ENCODE data around the gene ITGA2.

Gene ITGA2

DNA sequence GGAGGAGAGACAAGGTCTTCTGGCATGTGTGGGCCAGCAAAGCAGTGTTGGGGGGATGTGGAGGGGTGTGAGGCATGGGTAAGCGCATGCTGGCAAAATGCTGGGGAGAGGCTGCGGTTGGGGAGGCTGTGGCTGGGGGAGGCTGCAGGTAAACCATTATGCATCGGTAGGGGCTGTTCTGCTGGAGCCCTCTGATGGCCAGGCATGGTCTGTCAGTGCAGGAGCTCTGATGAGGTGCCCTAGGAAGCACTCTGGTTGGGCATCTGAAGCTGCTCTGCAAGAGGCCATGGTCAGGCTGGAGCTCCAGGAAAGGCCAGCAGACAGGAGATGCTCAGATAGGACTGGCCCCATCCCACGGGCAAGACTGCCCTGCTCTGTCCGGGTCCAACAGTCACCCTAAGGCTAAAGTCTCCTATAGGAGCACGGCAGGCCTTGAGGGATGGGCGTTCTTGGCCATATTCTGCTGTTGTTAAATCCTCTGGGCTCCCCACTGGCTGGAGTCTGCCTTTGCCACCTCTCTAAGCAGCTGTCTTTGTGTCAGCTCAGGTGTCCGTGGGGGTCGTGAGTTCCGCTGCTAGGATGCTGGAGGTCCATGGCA lies 28.7 kb downstream of the ITGA2 start:
- no peak for DNase-seq (ENCODE audit: low spot score in 2 of 2)
- Mint-ChIP-seq H3K4me3 (no peak overlapping the region), H3K27me3 (peaks cover 3% of the 10 kb centered on the region), H3K9me3 (peaks cover 5% of the 10 kb centered on the region), H3K36me3 (no peaks in the 10 kb centered on the region), H3K27ac (no peak overlapping the region), H3K4me1 (no peaks in the 10 kb centered on the region)
- no peak for ATAC-seq (ENCODE audit: low read depth)

DNA sequence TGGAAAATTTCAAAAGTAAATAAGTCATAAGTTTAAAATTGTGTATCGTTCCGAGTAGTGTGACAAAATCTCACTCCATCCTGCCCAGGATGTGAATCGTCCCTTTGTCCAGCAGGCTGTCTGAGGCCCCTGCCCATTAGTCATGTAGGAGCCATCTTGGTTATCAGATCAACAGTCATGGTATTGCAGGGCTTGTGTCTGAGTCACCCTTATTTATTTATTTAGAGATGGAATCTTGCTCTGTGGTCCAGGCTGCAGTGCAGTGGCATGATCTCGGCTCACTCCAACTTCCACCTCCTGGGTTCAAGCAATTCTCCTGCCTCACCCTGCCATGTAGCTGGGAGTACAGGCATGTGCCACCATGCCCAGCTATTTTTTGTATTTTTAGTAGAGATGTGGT lies 30.2 kb downstream of the ITGA2 start:
- DNase-seq (ENCODE audit: low spot score in 2 of 2) (no peak), ATAC-seq (ENCODE audit: low read depth) (no peak)
- H3K27ac Mint-ChIP-seq = no peak overlapping the region
- no peaks in the 10 kb centered on the region for H3K4me1 Mint-ChIP-seq
- H3K4me3 Mint-ChIP-seq = no peak overlapping the region
- peaks cover under 1% of the 10 kb centered on the region for H3K9me3 Mint-ChIP-seq
- no peaks in the 10 kb centered on the region for H3K36me3 Mint-ChIP-seq
- H3K27me3 Mint-ChIP-seq = peaks cover 2% of the 10 kb centered on the region

DNA sequence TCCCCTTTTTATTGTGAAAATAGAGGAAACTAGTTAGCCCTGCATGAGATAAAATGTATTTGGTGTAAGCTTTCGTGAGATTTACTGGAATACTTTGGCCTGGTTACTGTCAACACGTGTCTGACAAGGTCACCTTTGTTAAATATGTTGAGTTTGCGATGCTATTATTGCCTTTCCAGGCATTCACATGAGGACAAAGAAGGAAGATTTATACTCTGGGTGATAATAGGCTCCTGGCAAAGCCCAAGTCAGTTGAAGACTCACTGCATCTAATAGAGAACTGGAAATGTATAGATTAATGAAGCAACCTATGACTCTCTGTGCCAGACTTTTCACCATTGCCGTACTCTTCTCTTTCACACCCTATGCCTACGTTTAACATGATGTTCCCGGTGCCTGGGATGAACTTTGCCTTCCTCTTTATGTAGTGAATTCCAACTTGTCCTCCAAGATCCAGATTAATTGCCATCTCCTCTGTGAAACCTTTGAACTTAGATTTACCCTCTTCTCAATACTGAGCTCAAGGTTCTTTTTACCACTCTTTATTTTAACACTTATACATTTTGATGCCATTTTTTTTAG lies 33.9 kb downstream of the ITGA2 start:
- H3K4me1 Mint-ChIP-seq = no peaks in the 10 kb centered on the region
- no peaks in the 10 kb centered on the region for H3K9me3 Mint-ChIP-seq
- peaks cover 2% of the 10 kb centered on the region for H3K27me3 Mint-ChIP-seq
- no peaks in the 10 kb centered on the region for H3K36me3 Mint-ChIP-seq
- H3K4me3 Mint-ChIP-seq = no peak overlapping the region
- ATAC-seq (ENCODE audit: low read depth) = no peak
- no peak overlapping the region for H3K27ac Mint-ChIP-seq
- no peak for DNase-seq (ENCODE audit: low spot score in 2 of 2)

DNA sequence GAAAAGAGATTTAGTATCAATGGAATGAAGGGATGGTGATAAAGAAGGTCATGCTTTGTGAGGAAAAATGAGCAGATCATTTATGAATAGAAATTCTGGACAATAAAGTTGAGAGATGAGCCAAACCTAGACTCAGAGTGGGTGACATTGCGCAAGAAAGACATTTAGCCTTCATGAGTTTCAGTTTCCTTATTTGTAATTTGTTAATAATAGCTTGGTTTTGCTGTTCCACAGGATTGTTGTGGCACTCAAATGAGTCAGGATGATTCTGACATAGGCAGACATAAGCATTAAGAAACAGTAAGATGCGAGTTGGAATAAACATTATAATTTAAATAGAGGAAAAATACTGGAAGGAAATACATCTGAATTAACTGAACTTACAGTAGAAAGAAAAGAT lies 34.8 kb downstream of the ITGA2 start:
- DNase-seq (ENCODE audit: low spot score in 2 of 2) = no peak
- no peaks in the 10 kb centered on the region for H3K36me3 Mint-ChIP-seq
- H3K9me3 Mint-ChIP-seq = no peaks in the 10 kb centered on the region
- no peak for ATAC-seq (ENCODE audit: low read depth)
- no peaks in the 10 kb centered on the region for H3K4me1 Mint-ChIP-seq
- no peak overlapping the region for H3K4me3 Mint-ChIP-seq
- no peak overlapping the region for H3K27ac Mint-ChIP-seq
- H3K27me3 Mint-ChIP-seq = peaks cover 2% of the 10 kb centered on the region

DNA sequence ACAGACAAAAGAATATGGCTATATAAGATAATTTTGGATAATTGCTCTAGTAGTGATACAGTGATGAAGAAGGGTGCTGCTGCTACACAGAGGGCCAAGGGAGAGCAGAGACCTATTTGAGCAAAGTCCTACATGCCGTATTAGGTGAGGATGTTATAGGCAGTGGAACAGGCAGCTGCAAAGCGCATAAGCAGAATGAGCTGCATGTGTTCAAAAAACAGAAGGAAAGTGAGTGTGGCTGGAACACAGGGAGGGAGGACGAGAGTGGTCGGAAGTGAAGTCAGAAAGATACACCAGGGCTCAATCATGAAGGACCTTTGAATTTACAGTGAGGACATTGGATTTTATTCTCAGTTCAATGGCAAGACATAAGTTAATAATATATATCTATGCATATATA lies 35.4 kb downstream of the ITGA2 start:
- H3K4me3 Mint-ChIP-seq = no peak overlapping the region
- no peaks in the 10 kb centered on the region for H3K36me3 Mint-ChIP-seq
- H3K27ac Mint-ChIP-seq = no peak overlapping the region
- ATAC-seq (ENCODE audit: low read depth) (no peak), DNase-seq (ENCODE audit: low spot score in 2 of 2) (no peak)
- no peaks in the 10 kb centered on the region for H3K9me3 Mint-ChIP-seq
- H3K4me1 Mint-ChIP-seq = no peaks in the 10 kb centered on the region
- H3K27me3 Mint-ChIP-seq = peaks cover 5% of the 10 kb centered on the region

DNA sequence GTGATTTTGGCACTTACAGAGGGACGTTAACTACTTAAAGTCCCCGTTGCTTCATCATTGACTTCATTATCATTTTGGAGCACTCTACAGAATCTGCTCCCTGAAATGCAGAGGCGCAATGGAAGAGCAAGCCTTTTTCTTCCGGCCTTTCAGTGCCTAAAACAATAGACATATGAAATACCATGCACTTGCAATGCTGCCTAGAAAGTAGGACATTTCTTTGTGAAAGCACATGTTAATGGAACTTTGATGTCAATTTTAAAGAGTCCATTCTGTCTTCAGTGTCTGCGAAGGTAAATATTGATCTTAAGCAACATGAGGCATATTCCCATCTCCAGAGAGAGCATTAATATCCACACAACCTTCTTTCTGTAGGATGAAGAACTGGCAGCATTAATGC lies 36.3 kb downstream of the ITGA2 start:
- Mint-ChIP-seq H3K36me3 (no peaks in the 10 kb centered on the region), H3K4me3 (no peak overlapping the region), H3K4me1 (no peaks in the 10 kb centered on the region), H3K27ac (no peak overlapping the region), H3K27me3 (peaks cover 5% of the 10 kb centered on the region), H3K9me3 (no peaks in the 10 kb centered on the region)
- ATAC-seq (ENCODE audit: low read depth) (no peak), DNase-seq (ENCODE audit: low spot score in 2 of 2) (no peak)

DNA sequence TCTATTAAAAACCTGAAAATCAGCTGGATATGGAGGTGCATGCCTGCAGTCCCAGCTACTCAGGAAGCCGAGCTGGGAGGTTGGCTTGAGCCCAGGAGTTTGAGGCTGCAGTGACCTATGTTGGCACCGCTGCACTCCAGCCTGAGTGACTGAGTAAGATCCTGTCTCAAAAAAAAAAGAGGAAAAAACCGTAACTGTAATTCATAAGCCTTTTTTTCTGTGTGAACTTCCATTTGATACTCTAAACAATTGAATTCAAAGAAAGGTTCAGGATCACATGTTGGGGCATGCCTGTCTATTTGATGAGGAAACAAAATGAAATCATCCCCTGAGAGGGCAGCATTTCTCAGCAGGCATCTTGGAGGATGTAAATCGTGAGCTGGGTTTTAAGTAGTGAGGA lies 38.8 kb downstream of the ITGA2 start:
- H3K9me3 Mint-ChIP-seq = no peaks in the 10 kb centered on the region
- no peak for DNase-seq (ENCODE audit: low spot score in 2 of 2)
- no peak overlapping the region for H3K4me3 Mint-ChIP-seq
- H3K4me1 Mint-ChIP-seq = no peaks in the 10 kb centered on the region
- H3K27me3 Mint-ChIP-seq = peaks cover 5% of the 10 kb centered on the region
- H3K36me3 Mint-ChIP-seq = no peaks in the 10 kb centered on the region
- no peak overlapping the region for H3K27ac Mint-ChIP-seq
- ATAC-seq (ENCODE audit: low read depth) = no peak

DNA sequence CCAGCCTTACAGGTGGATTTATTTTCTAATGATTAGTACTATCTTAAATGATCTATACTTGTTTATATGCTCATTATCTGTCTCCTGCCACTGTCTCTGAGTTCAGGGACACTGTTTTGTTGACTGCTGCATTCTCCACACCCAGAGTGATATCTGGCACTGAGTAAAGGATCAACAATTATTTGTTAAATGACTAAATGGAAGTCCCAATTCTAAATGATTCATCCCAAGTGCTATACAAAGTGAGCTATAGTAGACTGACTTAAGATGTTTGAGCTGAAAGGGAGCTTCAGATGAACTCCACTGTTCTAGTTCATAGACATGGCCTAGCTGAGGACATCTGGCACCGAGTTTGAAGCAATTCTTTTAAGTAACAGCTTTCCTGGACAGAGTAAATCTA lies 40.5 kb downstream of the ITGA2 start:
- Mint-ChIP-seq H3K4me1 (no peaks in the 10 kb centered on the region), H3K9me3 (no peaks in the 10 kb centered on the region), H3K27me3 (peaks cover 6% of the 10 kb centered on the region), H3K27ac (no peak overlapping the region), H3K36me3 (no peaks in the 10 kb centered on the region), H3K4me3 (no peak overlapping the region)
- no peak for DNase-seq (ENCODE audit: low spot score in 2 of 2)
- ATAC-seq (ENCODE audit: low read depth) = no peak

DNA sequence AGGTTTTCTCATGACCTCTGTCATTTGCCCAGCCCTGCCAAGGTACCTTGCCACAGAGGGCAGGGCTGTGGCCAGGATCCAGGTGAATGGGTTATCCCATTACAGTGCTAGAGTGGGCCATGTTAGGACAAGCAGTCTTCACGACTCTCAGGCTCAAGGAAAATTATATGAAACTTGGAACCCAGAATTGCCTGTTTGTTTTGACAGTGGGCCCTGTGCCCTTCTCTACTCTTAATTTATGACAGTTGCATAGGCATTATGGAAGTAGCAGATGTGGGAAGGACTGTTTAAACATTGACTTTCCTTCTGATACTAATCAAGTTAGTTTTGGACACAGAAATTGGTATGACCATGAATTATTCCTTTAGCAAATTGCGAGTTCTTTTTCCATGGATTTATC lies 41.7 kb downstream of the ITGA2 start:
- Mint-ChIP-seq H3K36me3 (no peaks in the 10 kb centered on the region), H3K4me1 (no peaks in the 10 kb centered on the region), H3K4me3 (no peak overlapping the region), H3K27ac (no peak overlapping the region), H3K27me3 (peaks cover 6% of the 10 kb centered on the region), H3K9me3 (no peaks in the 10 kb centered on the region)
- DNase-seq (ENCODE audit: low spot score in 2 of 2) = no peak
- ATAC-seq (ENCODE audit: low read depth) = no peak

DNA sequence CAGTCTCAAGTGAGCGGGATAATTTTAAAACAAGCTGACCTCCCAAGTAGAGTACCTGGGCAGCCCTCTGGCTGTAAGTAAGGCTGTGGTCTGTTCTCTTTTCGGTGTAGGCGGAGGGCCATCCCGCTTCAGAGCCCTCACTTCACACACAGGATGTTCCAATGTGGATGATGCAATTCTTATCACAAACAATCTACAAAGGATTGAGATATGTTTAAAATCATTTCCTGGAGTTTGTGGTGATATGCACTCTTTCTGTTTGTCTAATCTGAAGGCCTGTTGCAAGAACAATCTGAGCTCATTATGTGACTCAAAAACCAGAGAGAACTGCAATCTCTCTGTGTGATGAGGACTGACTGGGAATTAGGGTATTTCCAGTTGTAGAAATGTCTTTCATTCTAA lies 42.5 kb downstream of the ITGA2 start:
- Mint-ChIP-seq H3K4me3 (no peak overlapping the region), H3K36me3 (no peaks in the 10 kb centered on the region), H3K4me1 (no peaks in the 10 kb centered on the region), H3K27ac (no peak overlapping the region), H3K27me3 (peaks cover 6% of the 10 kb centered on the region), H3K9me3 (no peaks in the 10 kb centered on the region)
- no peak for ATAC-seq (ENCODE audit: low read depth)
- no peak for DNase-seq (ENCODE audit: low spot score in 2 of 2)

DNA sequence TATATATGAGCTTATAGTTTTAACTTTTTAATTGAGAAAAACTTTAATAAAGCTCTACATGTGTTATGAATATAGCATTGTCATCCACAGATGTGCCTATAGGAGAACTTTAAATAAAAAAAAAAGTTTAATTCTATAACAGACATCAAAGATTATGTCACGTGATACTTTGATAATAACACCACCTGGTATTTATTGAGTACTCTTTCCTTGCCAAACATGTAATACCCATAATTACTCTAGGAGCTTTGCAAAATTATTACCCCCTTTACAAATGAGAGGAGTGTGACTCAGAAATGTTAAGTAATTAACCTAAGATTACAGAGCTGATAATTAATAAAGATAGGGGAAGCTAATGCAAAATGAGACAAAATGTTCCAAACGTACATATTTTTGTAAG lies 43.0 kb downstream of the ITGA2 start:
- no peaks in the 10 kb centered on the region for H3K4me1 Mint-ChIP-seq
- H3K4me3 Mint-ChIP-seq = no peak overlapping the region
- no peak overlapping the region for H3K27ac Mint-ChIP-seq

DNA sequence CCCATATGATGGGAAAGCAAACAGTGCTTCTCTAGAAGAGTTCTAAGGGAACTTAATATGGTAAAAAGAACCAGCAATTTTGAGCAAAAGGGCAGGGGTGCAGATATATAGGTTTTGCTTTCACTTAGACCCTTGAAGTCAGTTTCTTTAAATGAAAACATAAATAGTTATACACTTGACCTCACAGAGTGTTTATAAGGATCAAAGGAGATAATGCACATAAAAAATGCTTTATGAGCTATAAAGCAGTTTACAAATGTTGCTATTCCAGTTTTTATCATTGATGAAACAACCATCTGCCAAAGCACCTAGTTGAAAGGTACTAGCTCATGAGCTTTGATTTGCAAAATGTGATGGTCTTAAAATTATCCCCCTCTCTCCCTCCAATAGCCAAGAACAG lies 45.7 kb downstream of the ITGA2 start:
- no peaks in the 10 kb centered on the region for H3K4me1 Mint-ChIP-seq
- no peak for DNase-seq (ENCODE audit: low spot score in 2 of 2)
- no peak for ATAC-seq (ENCODE audit: low read depth)
- no peaks in the 10 kb centered on the region for H3K9me3 Mint-ChIP-seq
- no peaks in the 10 kb centered on the region for H3K36me3 Mint-ChIP-seq
- H3K27ac Mint-ChIP-seq = no peak overlapping the region
- H3K27me3 Mint-ChIP-seq = peaks cover 1% of the 10 kb centered on the region
- no peak overlapping the region for H3K4me3 Mint-ChIP-seq

More for the DNA sequence above, 43.0 kb downstream of the ITGA2 start:
- no peaks in the 10 kb centered on the region for H3K9me3 Mint-ChIP-seq
- no peaks in the 10 kb centered on the region for H3K36me3 Mint-ChIP-seq
- H3K27me3 Mint-ChIP-seq = peaks cover 6% of the 10 kb centered on the region
- DNase-seq (ENCODE audit: low spot score in 2 of 2) = no peak
- no peak for ATAC-seq (ENCODE audit: low read depth)

DNA sequence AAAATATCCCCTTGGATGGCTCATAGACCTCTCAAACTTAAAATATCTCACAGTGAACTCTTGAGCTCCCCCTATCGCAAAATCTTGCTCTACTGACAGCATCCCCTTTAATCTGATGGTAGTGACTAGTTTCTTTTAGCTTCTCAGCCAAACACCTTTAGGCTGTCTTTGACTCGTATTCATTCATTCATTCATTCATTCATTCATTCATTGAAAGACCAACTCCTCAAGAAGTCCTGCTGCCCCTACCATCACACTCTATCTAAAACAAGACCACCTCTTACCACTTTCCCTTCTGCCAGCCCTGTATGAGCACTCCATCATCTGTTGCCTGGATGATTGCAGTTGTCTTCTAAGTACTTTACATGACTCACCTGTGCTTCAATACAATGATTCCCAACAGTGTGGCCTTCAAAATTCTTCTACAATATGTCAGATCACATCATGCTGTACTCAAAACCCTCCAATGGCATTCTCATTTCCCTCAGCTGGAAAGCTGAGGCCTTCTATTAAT lies 46.8 kb downstream of the ITGA2 start:
- ATAC-seq (ENCODE audit: low read depth) (no peak), DNase-seq (ENCODE audit: low spot score in 2 of 2) (no peak)
- Mint-ChIP-seq H3K27me3 (peaks cover 1% of the 10 kb centered on the region), H3K27ac (no peak overlapping the region), H3K4me1 (peaks cover 2% of the 10 kb centered on the region), H3K36me3 (no peaks in the 10 kb centered on the region), H3K9me3 (no peaks in the 10 kb centered on the region), H3K4me3 (no peak overlapping the region)

DNA sequence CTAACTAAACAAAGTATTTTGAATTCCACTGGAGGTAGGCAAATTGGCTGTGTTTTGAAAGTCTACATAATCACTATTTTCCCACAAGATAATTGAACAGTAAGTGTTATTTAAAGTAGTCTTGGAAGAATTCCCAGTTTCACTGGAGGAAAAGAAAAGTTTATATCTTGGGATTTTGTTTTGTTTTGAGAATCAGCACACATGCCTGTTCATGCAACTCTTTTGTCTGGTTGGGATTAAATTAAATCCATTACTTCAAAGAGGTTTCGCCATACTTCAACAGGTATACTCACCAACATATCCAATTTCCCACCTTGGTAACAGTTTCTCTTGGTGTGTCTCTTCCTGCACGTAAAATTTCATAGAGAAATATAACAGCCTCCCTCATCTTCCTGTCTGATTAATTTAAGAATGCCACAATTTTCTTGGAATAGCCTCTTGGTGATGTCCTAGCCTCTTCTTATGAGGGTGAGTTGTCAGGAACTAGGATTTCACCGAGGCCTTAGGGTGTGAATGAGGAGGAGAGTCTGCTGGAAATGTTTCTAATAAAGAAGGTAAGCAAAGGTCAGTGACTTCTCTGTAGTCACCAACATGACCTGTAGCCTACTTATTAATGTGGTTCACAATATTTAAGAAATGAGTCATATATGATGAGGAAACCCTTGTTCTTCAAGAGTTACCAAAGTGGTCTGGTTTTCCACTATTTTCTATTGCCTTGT lies 48.1 kb downstream of the ITGA2 start:
- no peak overlapping the region for H3K27ac Mint-ChIP-seq
- H3K4me1 Mint-ChIP-seq = peaks cover 7% of the 10 kb centered on the region
- H3K36me3 Mint-ChIP-seq = no peaks in the 10 kb centered on the region
- DNase-seq (ENCODE audit: low spot score in 2 of 2) = no peak
- ATAC-seq (ENCODE audit: low read depth) = no peak
- H3K9me3 Mint-ChIP-seq = no peaks in the 10 kb centered on the region
- peaks cover 1% of the 10 kb centered on the region for H3K27me3 Mint-ChIP-seq
- no peak overlapping the region for H3K4me3 Mint-ChIP-seq
